GM23338 (cell line): ENCODE results near the gene PSMB11. TPM values are rescaled to one million over a fixed set of nuclear protein-coding genes. Genes with fewer than 3 reads are reported as not detected.

Source experiments
- ATAC-seq: fragments of 200-7000 bp; cut with Tn5 transposase; 3 replicates; pipeline ENCODE4 v1.9.1; 2020
- DNase-seq: peaks from one replicate; pipeline ENCODE4 v3.0.0-alpha.2; 2015; ENCODE audit warnings: low spot score
- H2AFZ ChIP-seq: fragments of 200-600 bp; sonication (generic); 2 replicates; pipeline ENCODE4 v1.8.0; 2016; ENCODE audit warnings: antibody characterized with exemption, mild to moderate bottlenecking, moderate library complexity
- H3F3A ChIP-seq: fragments of 200-600 bp; sonication (generic); replicated peaks from 2 replicates; pipeline ENCODE4 v1.8.0; 2017; ENCODE audit warnings: antibody characterized with exemption, mixed run types, low read depth
- H3K27ac ChIP-seq: fragments of 200-600 bp; sonication (generic); 2 replicates; pipeline ENCODE4 v1.6.1; 2016; ENCODE audit warnings: low read depth
- H3K27me3 ChIP-seq: fragments of 200-600 bp; sonication (generic); 2 replicates; pipeline ENCODE4 v1.8.0; 2016; ENCODE audit warnings: mild to moderate bottlenecking, mixed run types, moderate library complexity; ENCODE audit not compliant: insufficient read depth
- H3K36me3 ChIP-seq: fragments of 200-600 bp; sonication (generic); 2 replicates; pipeline ENCODE4 v1.8.0; 2016; ENCODE audit warnings: mild to moderate bottlenecking; ENCODE audit not compliant: insufficient read depth
- H3K4me1 ChIP-seq: fragments of 200-600 bp; sonication (generic); 2 replicates; pipeline ENCODE4 v1.8.0; 2016; ENCODE audit warnings: mild to moderate bottlenecking, moderate library complexity; ENCODE audit not compliant: insufficient read depth
- H3K4me2 ChIP-seq: fragments of 200-600 bp; sonication (generic); 2 replicates; pipeline ENCODE4 v1.7.1; 2017; ENCODE audit warnings: mixed run types
- H3K4me3 ChIP-seq: fragments of 200-600 bp; sonication (generic); 2 replicates; pipeline ENCODE4 v1.6.1; 2016; ENCODE audit warnings: mixed run types
- H3K79me2 ChIP-seq: fragments of 200-600 bp; sonication (generic); replicated peaks from 2 replicates; pipeline ENCODE4 v1.8.0; 2017; ENCODE audit warnings: mild to moderate bottlenecking; ENCODE audit not compliant: insufficient read depth
- H3K9me2 ChIP-seq: fragments of 200-600 bp; sonication (generic); 2 replicates; pipeline ENCODE4 v1.8.0; 2017; ENCODE audit not compliant: insufficient read depth
- H4K20me1 ChIP-seq: fragments of 200-600 bp; sonication (generic); replicated peaks from 2 replicates; pipeline ENCODE4 v1.8.0; 2017; ENCODE audit warnings: mild to moderate bottlenecking; ENCODE audit not compliant: insufficient read depth
- H3K27ac Mint-ChIP-seq: 2 replicates; pipeline ENCODE4 v1.8.0; 2020; ENCODE audit warnings: inconsistent platforms, mild to moderate bottlenecking, moderate library complexity, mixed read lengths
- H3K27me3 Mint-ChIP-seq: 3 replicates; pipeline ENCODE4 v1.8.0; 2022; ENCODE audit warnings: low read depth, mild to moderate bottlenecking, moderate library complexity, mixed read lengths, inconsistent platforms; ENCODE audit not compliant: insufficient read depth, poor library complexity
- H3K36me3 Mint-ChIP-seq: 3 replicates; pipeline ENCODE4 v1.8.0; 2021; ENCODE audit warnings: low read depth, mild to moderate bottlenecking, inconsistent platforms, moderate library complexity, mixed read lengths
- H3K4me1 Mint-ChIP-seq: 3 replicates; pipeline ENCODE4 v1.8.0; 2020; ENCODE audit warnings: mild to moderate bottlenecking, inconsistent platforms, mixed read lengths
- H3K4me3 Mint-ChIP-seq: 3 replicates; pipeline ENCODE4 v1.8.0; 2021; ENCODE audit warnings: moderate library complexity, mild to moderate bottlenecking, inconsistent platforms, mixed read lengths
- H3K9me3 Mint-ChIP-seq: 3 replicates; pipeline ENCODE4 v1.8.0; 2020; ENCODE audit warnings: moderate library complexity, mild to moderate bottlenecking, inconsistent platforms, mixed read lengths
- EZH2phosphoT487 ChIP-seq: fragments of 200-600 bp; sonication (generic); IDR thresholded peaks from one replicate; pipeline ENCODE4 v1.8.1; 2018; ENCODE audit warnings: antibody characterized with exemption; ENCODE audit not compliant: unreplicated experiment
- POLR2AphosphoS5 ChIP-seq: IDR thresholded peaks from 2 replicates; pipeline ENCODE4 v1.6.1; 2016; ENCODE audit warnings: antibody characterized with exemption, low read depth
- ZNF462 ChIP-seq: fragments of 250-450 bp; sonication (Bioruptor Pico); IDR thresholded peaks from 2 replicates; pipeline ENCODE4 v1.5.0; 2020; ENCODE audit warnings: mild to moderate bottlenecking, moderate library complexity
- polyA plus RNA-seq: library from polyadenylated mRNA; unstranded; fragments of >200 nt; fragmentation: Nextera tagmentation; extraction: Ambion mirVana; gene quantifications from 2 replicates; pipeline ENCODE4 v1.2.1, GENCODE V29; 2016
- total RNA-seq: library from RNA; depleted of rRNA; stranded (reverse); fragments of >200 nt; shearing (Covaris generic); gene quantifications from 2 replicates; pipeline ENCODE4 v1.2.3, GENCODE V29; 2014
- TF ChIP-seq, protein P1 (sequence below): IDR thresholded peaks from one replicate; pipeline ENCODE4 v1.6.1; 2018; ENCODE audit warnings: antibody characterized with exemption; ENCODE audit not compliant: unreplicated experiment

Gene PSMB11
- total and polyA plus RNA-seq, 2 experiments from 2014 or later: 0.07 TPM; not detected in 1

DNA sequence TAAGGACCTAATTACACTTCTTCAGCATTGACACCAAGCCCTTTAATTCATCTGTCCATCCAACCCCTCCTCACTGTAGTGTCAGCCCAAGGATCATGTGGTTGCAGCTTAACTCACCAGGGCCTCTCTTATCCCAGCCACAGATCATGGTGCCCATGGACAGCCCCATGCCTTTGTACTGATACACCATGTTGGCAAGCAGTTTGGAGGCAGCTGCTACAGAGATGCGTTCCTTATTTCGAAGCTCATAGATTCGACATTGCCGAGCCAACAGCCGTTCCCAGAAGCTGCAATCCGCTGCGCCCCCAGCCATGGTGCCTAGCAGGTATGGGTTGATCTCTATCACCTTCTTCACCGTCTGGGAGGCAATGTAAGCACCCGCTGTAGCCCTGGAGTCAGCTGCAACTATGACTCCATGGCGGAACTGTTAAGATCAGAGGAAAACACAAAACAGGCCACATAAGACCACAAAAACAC lies 8.7 kb upstream of the PSMB11 start:
- DNase-seq (no peak), ATAC-seq (no peak)
- peaks cover 15% of the 10 kb centered on the region for H3F3A ChIP-seq
- H3K4me3 ChIP-seq: peak overlapping the region; percentile 75
- no peak overlapping the region for H2AFZ ChIP-seq
- H3K27ac ChIP-seq: 0 out of 2 replicates have a peak overlapping the region, but pooled peaks have one; percentile 86
- peaks cover 41% of the 10 kb centered on the region for H3K36me3 ChIP-seq
- peaks cover 10% of the 10 kb centered on the region for H3K4me1 ChIP-seq
- Mint-ChIP-seq H3K36me3 (peaks cover 52% of the 10 kb centered on the region), H3K4me1 (peaks cover 17% of the 10 kb centered on the region), H3K27me3 (no peaks in the 10 kb centered on the region), H3K4me3 (peak overlapping the region; percentile 95), H3K9me3 (no peaks in the 10 kb centered on the region), H3K27ac (peak overlapping the region; percentile 100; the same call in 1 of the 2 replicates)
- H3K4me2 ChIP-seq: peak overlapping the region; percentile 27
- H3K79me2 ChIP-seq: peaks cover 49% of the 10 kb centered on the region
- H3K9me2 ChIP-seq: 0 out of 2 replicates have a peak, but pooled peaks cover 4% of the 10 kb centered on the region
- TF ChIP-seq ZNF462 (CRISPR knock-in tag): no peak
- TF ChIP-seq POLR2AphosphoS5: no peak
- TF ChIP-seq, protein P1, sequence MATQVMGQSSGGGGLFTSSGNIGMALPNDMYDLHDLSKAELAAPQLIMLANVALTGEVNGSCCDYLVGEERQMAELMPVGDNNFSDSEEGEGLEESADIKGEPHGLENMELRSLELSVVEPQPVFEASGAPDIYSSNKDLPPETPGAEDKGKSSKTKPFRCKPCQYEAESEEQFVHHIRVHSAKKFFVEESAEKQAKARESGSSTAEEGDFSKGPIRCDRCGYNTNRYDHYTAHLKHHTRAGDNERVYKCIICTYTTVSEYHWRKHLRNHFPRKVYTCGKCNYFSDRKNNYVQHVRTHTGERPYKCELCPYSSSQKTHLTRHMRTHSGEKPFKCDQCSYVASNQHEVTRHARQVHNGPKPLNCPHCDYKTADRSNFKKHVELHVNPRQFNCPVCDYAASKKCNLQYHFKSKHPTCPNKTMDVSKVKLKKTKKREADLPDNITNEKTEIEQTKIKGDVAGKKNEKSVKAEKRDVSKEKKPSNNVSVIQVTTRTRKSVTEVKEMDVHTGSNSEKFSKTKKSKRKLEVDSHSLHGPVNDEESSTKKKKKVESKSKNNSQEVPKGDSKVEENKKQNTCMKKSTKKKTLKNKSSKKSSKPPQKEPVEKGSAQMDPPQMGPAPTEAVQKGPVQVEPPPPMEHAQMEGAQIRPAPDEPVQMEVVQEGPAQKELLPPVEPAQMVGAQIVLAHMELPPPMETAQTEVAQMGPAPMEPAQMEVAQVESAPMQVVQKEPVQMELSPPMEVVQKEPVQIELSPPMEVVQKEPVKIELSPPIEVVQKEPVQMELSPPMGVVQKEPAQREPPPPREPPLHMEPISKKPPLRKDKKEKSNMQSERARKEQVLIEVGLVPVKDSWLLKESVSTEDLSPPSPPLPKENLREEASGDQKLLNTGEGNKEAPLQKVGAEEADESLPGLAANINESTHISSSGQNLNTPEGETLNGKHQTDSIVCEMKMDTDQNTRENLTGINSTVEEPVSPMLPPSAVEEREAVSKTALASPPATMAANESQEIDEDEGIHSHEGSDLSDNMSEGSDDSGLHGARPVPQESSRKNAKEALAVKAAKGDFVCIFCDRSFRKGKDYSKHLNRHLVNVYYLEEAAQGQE: no peak
- TF ChIP-seq EZH2phosphoT487: no peak
- no peaks in the 10 kb centered on the region for H4K20me1 ChIP-seq
- H3K27me3 ChIP-seq: no peaks in the 10 kb centered on the region
